Keratinocyte (primary cell): ENCODE results near the gene HPSE2. TPM values are rescaled to one million over a fixed set of nuclear protein-coding genes. Genes with fewer than 3 reads are reported as not detected.

Source experiments
- DNase-seq: peaks from one replicate; pipeline ENCODE4 v3.0.0-alpha.2; 2011; ENCODE audit warnings: low read depth, missing footprints, low spot score
- FAIRE-seq: peaks from 2 replicates; lab custom pipeline; 2011; peaks lifted over from hg19 to GRCh38; lab: Jason Lieb, UNC
- H2AFZ ChIP-seq: 2 replicates; pipeline ENCODE4 v1.6.0; 2012; ENCODE audit warnings: low read length, control low read depth, inconsistent platforms; ENCODE audit not compliant: control insufficient read depth
- H3K27ac ChIP-seq: 2 replicates; pipeline ENCODE4 v1.5.1; 2011; ENCODE audit warnings: low read length; ENCODE audit not compliant: control insufficient read depth, insufficient read depth
- H3K27me3 ChIP-seq: 3 replicates; pipeline ENCODE4 v1.6.0; 2011; ENCODE audit warnings: low read length; ENCODE audit not compliant: control insufficient read depth, insufficient read depth; ENCODE audit errors: extremely low read depth
- H3K36me3 ChIP-seq, 2 experiments: 2 replicates in 1 of 2; 3 replicates in 1 of 2; pipeline ENCODE4 v1.5.1; 2011; ENCODE audit warnings: low read length in 2 of 2, mild to moderate bottlenecking in 1 of 2; ENCODE audit not compliant: control insufficient read depth in 2 of 2, insufficient read depth in 2 of 2; ENCODE audit errors: extremely low read depth in 1 of 2
- H3K4me1 ChIP-seq: 3 replicates; pipeline ENCODE4 v1.5.1; 2011; ENCODE audit warnings: low read length; ENCODE audit not compliant: control insufficient read depth, insufficient read depth; ENCODE audit errors: extremely low read depth
- H3K4me2 ChIP-seq: 3 replicates; pipeline ENCODE4 v1.6.0; 2011; ENCODE audit warnings: low read depth, low read length; ENCODE audit not compliant: control insufficient read depth, insufficient read depth; ENCODE audit errors: extremely low read depth
- H3K4me3 ChIP-seq, 3 experiments: fragments of 200-600 bp in 1 of 3; sonication (generic) in 1 of 3; 2 replicates in 2 of 3; 3 replicates in 1 of 3; pipeline ENCODE4 v1.5.1; 2011 to 2016; ENCODE audit warnings: low read length in 3 of 3, mild to moderate bottlenecking in 3 of 3, control low read depth in 2 of 3, inconsistent platforms in 1 of 3, low read depth in 1 of 3, mixed read lengths in 1 of 3, mixed run types in 1 of 3, moderate library complexity in 1 of 3; ENCODE audit not compliant: control insufficient read depth in 2 of 3, insufficient read depth in 2 of 3; ENCODE audit errors: extremely low read depth in 1 of 3
- H3K79me2 ChIP-seq: 2 replicates; pipeline ENCODE4 v1.6.0; 2012; ENCODE audit warnings: low read length; ENCODE audit not compliant: control insufficient read depth, insufficient read depth
- H3K9ac ChIP-seq: 3 replicates; pipeline ENCODE4 v1.6.0; 2011; ENCODE audit warnings: low read length; ENCODE audit not compliant: control insufficient read depth, insufficient read depth; ENCODE audit errors: extremely low read depth
- H3K9me1 ChIP-seq: 3 replicates; pipeline ENCODE4 v1.6.0; 2011; ENCODE audit warnings: low read length; ENCODE audit not compliant: control insufficient read depth, insufficient read depth; ENCODE audit errors: extremely low read depth
- H3K9me3 ChIP-seq: 2 replicates; pipeline ENCODE4 v1.5.1; 2012; ENCODE audit warnings: low read depth, low read length; ENCODE audit not compliant: control insufficient read depth
- H4K20me1 ChIP-seq: 3 replicates; pipeline ENCODE4 v1.6.0; 2011; ENCODE audit warnings: low read length; ENCODE audit not compliant: control insufficient read depth, insufficient read depth; ENCODE audit errors: extremely low read depth
- EZH2 ChIP-seq: IDR thresholded peaks from one replicate; pipeline ENCODE4 v1.6.1; 2012; ENCODE audit warnings: inconsistent platforms, mild to moderate bottlenecking, low read length, moderate library complexity
- dilution Hi-C: fragments of 300-500 bp; cut with MboI; formaldehyde crosslinking; loops from one replicate; pipeline ENCODE4 v1.7.0; 2020; ENCODE audit warnings: low sequenced_read_pairs; ENCODE audit not compliant: extremely low pct_ligation_motif_present
- polyA plus RNA-seq, 5 experiments: library from polyadenylated mRNA; depleted of rRNA in 3 of 5; stranded (reverse) in 3 of 5; stranded (forward) in 1 of 5; unstranded in 1 of 5; fragments of >200 nt; gene quantifications; 1 replicate in 1 of 5; 2 replicates in 3 of 5; 3 replicates in 1 of 5; pipeline versions ENCODE4 v1.2.1 to v1.2.3, GENCODE V29; 2011 to 2012; ENCODE audit warnings: missing spikeins in 2 of 5, low read depth in 1 of 5, low replicate concordance in 1 of 5
- TF ChIP-seq, protein P1 (sequence below), 3 experiments: IDR thresholded peaks in 1 of 3; conservative IDR thresholded peaks in 1 of 3; optimal IDR thresholded peaks in 1 of 3; 2 replicates in 2 of 3; 3 replicates in 1 of 3; pipeline versions ENCODE3 to v1.5.1; 2011; ENCODE audit warnings: low read length in 3 of 3, mild to moderate bottlenecking in 3 of 3, moderate library complexity in 2 of 3, control low read depth in 1 of 3, inconsistent platforms in 1 of 3; ENCODE audit not compliant: insufficient read depth in 2 of 3; ENCODE audit errors: extremely low read depth in 1 of 3

HPSE2 gene
- polyA plus RNA-seq, 1 donor (not counting 4 experiments of a cell fraction or from before 2014, with no cell fraction given) = 0.01 TPM

DNA sequence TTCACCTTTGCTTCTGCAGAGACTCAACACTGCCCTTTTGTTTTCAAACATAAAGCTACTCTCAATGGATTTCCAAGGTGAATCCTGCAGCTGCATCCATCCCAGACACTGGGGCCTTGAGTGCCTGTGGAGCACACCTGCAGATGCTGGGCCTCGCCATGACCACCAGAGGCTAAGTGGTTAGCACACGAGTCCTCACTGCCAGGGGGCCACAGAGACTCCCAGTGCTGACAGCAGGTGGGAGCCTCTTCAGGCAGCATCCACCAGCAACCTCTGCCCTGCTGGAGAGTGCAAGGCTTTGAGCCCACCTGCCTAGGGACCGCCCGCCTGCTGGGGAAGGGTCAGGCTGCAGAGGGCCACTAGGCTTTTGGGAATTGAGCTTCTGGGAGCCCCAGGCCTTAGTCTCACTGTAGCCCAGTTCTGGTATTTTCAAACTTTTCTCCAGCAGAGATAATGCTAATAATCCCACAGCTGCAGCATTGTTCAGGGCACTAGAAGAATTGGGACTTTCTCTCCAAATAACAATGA lies 779.5 kb downstream of the HPSE2 start:
- no peaks in the 10 kb centered on the region for H3K9me1 ChIP-seq
- no peak overlapping the region for H2AFZ ChIP-seq
- H3K4me2 ChIP-seq = no peak overlapping the region
- DNase-seq (no peak), FAIRE-seq (no peak)
- H3K79me2 ChIP-seq = no peaks in the 10 kb centered on the region
- dilution Hi-C loops = no loop called here
- H3K9me3 ChIP-seq = no peaks in the 10 kb centered on the region
- H3K27ac ChIP-seq = no peak overlapping the region
- H3K4me1 ChIP-seq = peaks cover 21% of the 10 kb centered on the region
- TF ChIP-seq, protein P1, sequence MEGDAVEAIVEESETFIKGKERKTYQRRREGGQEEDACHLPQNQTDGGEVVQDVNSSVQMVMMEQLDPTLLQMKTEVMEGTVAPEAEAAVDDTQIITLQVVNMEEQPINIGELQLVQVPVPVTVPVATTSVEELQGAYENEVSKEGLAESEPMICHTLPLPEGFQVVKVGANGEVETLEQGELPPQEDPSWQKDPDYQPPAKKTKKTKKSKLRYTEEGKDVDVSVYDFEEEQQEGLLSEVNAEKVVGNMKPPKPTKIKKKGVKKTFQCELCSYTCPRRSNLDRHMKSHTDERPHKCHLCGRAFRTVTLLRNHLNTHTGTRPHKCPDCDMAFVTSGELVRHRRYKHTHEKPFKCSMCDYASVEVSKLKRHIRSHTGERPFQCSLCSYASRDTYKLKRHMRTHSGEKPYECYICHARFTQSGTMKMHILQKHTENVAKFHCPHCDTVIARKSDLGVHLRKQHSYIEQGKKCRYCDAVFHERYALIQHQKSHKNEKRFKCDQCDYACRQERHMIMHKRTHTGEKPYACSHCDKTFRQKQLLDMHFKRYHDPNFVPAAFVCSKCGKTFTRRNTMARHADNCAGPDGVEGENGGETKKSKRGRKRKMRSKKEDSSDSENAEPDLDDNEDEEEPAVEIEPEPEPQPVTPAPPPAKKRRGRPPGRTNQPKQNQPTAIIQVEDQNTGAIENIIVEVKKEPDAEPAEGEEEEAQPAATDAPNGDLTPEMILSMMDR (optimal IDR thresholded peaks at IDR 0.05 in 1 of 3, IDR thresholded peaks at IDR 0.05 in 1 of 3, conservative IDR thresholded peaks at IDR 0.05 in 1 of 3; ENCODE audit: extremely low read depth in 1 of 3, insufficient read depth in 2 of 3, low read length in 3 of 3) = no peak
- TF ChIP-seq EZH2 = no peak
- no peak overlapping the region for H3K4me3 ChIP-seq
- H3K9ac ChIP-seq = no peak overlapping the region
- no peaks in the 10 kb centered on the region for H3K36me3 ChIP-seq
- H3K27me3 ChIP-seq = no peaks in the 10 kb centered on the region
- H4K20me1 ChIP-seq = no peaks in the 10 kb centered on the region

DNA sequence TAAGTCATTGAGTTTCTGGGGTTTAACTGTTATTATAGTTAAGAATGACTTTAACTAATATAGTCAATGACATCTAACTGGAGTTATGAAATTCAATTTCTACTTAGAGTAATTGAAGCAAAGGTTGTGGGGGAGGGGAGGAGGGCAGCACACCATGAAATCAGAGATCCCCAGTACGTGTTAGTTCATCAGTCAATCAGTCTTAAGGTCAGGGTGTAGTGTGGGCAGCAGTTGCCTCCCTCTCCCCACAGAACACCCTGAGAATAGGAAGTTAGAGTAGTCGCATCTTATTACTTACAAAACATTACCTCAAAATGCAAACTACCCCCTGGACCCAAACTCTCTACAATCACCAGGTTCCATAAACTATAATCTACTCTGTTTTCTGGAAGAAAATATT lies 781.9 kb downstream of the HPSE2 start:
- no peaks in the 10 kb centered on the region for H3K36me3 ChIP-seq
- H3K4me3 ChIP-seq = no peak overlapping the region
- dilution Hi-C loops = no loop called here
- FAIRE-seq (no peak), DNase-seq (no peak)
- H3K79me2 ChIP-seq = no peaks in the 10 kb centered on the region
- H4K20me1 ChIP-seq = no peaks in the 10 kb centered on the region
- no peaks in the 10 kb centered on the region for H3K27me3 ChIP-seq
- TF ChIP-seq, protein P1 (optimal IDR thresholded peaks at IDR 0.05 in 1 of 3, IDR thresholded peaks at IDR 0.05 in 1 of 3, conservative IDR thresholded peaks at IDR 0.05 in 1 of 3; ENCODE audit: extremely low read depth in 1 of 3, insufficient read depth in 2 of 3, low read length in 3 of 3) = no peak
- no peak for TF ChIP-seq EZH2
- no peak overlapping the region for H2AFZ ChIP-seq
- no peak overlapping the region for H3K9ac ChIP-seq
- no peak overlapping the region for H3K4me2 ChIP-seq
- no peaks in the 10 kb centered on the region for H3K9me1 ChIP-seq
- H3K9me3 ChIP-seq = no peaks in the 10 kb centered on the region
- peaks cover 14% of the 10 kb centered on the region for H3K4me1 ChIP-seq
- no peak overlapping the region for H3K27ac ChIP-seq
